Stimulated activated effector memory CD8-positive, alpha-beta T cell treated with anti-CD3 and anti-CD28 coated beads, Interleukin-12 subunit alpha, Interleukin-12 subunit beta, amount 100 ng/mL, for 72 hours (primary cell): ENCODE data around the gene MYO5C.

Experiments used
- ATAC-seq: fragments of 150-1000 bp; cut with Tn5 transposase; 2 replicates; pipeline ENCODE4 v1.10.0; 2021
- DNase-seq, 2 donors: peaks; one replicate each; pipeline ENCODE4 v3.0.0; 2021 to 2022; ENCODE audit warnings: low spot score in 2 of 2
- H3K27ac Mint-ChIP-seq: one replicate; pipeline ENCODE4 v1.8.0; 2022; ENCODE audit warnings: mild to moderate bottlenecking, mixed read lengths
- H3K36me3 Mint-ChIP-seq: one replicate; pipeline ENCODE4 v1.8.0; 2022; ENCODE audit warnings: mild to moderate bottlenecking, mixed read lengths
- H3K4me1 Mint-ChIP-seq: one replicate; pipeline ENCODE4 v1.8.0; 2022; ENCODE audit warnings: mixed read lengths
- H3K4me3 Mint-ChIP-seq: one replicate; pipeline ENCODE4 v1.8.0; 2022; ENCODE audit warnings: mild to moderate bottlenecking, mixed read lengths
- H3K9me3 Mint-ChIP-seq: one replicate; pipeline ENCODE4 v1.8.0; 2022; ENCODE audit warnings: mixed read lengths

MYO5C gene

DNA sequence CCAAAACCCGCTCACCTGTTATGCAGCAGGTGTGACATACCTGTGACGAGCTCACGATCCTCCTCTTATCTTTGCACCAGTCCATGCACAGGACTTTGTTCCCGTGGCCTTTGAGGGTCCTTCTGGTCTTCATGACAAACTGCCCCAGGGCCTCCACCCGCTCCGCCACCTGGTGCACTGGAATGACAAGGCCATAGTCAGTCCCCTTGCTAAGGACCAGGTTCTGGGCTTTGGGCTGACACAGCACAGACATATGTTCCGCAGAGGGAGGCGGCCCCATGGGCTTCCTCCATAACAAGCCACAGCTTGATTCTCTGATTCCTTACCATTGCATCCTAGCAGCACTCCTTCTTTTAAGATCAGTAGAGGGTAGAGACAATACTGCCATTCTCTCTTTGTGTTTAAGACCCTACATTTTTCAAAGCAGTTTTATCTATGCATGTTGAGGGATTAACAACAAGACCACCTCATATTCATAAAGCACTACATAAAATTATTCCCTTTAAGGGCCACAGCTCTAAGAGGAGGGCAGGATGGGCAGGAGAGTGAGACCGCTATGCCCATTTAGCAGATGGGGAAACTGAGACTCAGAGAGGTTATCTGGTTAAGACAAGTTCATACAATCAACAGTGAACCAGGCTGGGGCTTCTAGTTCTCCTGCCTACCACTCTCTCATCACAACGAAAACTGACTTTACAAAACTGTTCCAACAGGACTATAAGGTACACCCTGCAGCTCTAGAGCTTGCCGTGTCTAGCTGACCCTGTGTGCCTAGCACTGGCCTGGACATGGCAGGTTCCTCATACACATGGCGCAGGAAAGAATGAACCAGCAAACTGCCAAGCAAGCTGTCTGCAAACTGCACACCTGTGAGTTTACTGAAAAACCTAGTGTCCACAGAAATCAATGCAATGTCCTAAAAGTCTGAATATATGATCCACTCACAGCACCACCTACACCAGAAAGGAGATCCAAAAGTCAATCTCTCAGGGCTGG lies 141.4 kb downstream of the MYO5C start:
- no peak for DNase-seq
- H3K4me3 Mint-ChIP-seq, result no peak overlapping the region
- ATAC-seq, result no peak
- peaks cover 45% of the 10 kb centered on the region for H3K36me3 Mint-ChIP-seq
- peak overlapping the region; percentile 58 for H3K27ac Mint-ChIP-seq
- no peaks in the 10 kb centered on the region for H3K9me3 Mint-ChIP-seq
- peaks cover 5% of the 10 kb centered on the region for H3K4me1 Mint-ChIP-seq

- H3K36me3 Mint-ChIP-seq, result peaks cover 58% of the 10 kb centered on the region
- ATAC-seq (no peak), DNase-seq (no peak)
- H3K4me1 Mint-ChIP-seq, result peaks cover 5% of the 10 kb centered on the region
- H3K27ac Mint-ChIP-seq, result no peak overlapping the region
- no peaks in the 10 kb centered on the region for H3K9me3 Mint-ChIP-seq
- no peak overlapping the region for H3K4me3 Mint-ChIP-seq
Observed at GRCh38 chr15:52151353-52151752, 144.3 kb downstream of the MYO5C start.

- Mint-ChIP-seq H3K4me3 (no peak overlapping the region), H3K36me3 (peaks cover 62% of the 10 kb centered on the region), H3K27ac (no peak overlapping the region), H3K4me1 (peaks cover 5% of the 10 kb centered on the region), H3K9me3 (no peaks in the 10 kb centered on the region)
- no peak for DNase-seq
- no peak for ATAC-seq
Observed at GRCh38 chr15:52150871-52151270, 144.7 kb downstream of the MYO5C start.

DNA sequence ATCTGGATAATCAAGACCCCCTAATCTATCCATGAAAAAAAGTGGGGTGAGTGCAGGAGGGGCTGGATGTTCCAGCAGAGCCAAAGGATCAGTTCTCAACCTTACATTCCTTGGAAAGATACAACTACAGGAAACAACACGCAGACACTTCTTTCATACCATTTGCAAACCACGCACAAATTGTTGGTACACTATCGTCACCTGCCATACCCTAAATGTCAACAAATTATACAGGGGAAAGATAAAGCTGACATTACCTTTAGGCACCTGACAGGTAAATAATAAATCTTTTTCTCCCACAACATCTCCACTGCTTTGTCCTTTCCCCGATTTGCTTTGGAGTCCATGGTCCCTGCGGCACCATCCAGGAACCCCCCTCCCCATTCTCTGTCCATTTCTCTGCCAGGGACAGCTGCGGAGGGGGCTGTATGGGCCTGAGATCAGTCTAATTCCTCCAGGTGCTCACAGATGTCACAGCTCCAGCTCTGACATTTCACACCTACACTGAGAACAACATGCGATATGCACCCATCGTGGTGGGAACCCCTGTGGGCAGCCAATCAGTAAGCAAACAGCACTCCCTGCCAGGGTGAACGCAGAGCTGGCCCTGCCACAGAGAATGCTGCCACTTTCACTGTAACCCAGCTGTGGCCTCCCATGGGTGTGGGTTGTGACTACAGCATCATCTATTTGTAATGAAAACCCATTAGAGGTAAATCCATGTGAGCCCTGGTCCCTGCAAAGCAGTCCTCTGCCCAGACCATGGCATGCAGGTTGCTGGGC lies 145.4 kb downstream of the MYO5C start:
- no peaks in the 10 kb centered on the region for H3K9me3 Mint-ChIP-seq
- DNase-seq (no peak), ATAC-seq (no peak)
- no peak overlapping the region for H3K4me3 Mint-ChIP-seq
- H3K4me1 Mint-ChIP-seq, result peaks cover 5% of the 10 kb centered on the region
- peak overlapping the region; percentile 48 for H3K27ac Mint-ChIP-seq
- peaks cover 67% of the 10 kb centered on the region for H3K36me3 Mint-ChIP-seq

DNA sequence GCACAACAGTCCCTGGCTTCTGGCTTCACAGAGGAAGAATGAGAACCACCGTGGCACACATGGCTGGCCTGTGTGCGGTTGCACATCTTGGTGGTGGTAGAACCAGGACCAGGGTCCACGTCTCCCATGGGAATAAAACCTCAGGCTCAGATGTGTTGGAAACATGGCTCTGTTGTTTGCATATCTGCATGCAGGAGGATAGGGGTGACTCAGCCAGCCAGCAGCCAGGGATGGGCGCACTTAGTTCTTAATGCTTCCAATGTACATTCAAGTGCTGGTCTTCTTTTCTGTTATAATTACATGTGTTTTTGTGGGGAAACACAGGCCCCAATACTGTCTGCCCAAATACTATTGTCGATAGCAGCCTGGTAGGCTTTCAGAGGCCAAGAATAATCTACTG lies 147.2 kb downstream of the MYO5C start:
- Mint-ChIP-seq H3K36me3 (peaks cover 64% of the 10 kb centered on the region), H3K4me3 (no peak overlapping the region)
- DNase-seq, result no peak

GRCh38 chr15:52146776-52147175 lies 148.8 kb downstream of the MYO5C start:
- DNase-seq (no peak), ATAC-seq (no peak)
- no peak overlapping the region for H3K27ac Mint-ChIP-seq
- peaks cover 58% of the 10 kb centered on the region for H3K36me3 Mint-ChIP-seq
- no peak overlapping the region for H3K4me3 Mint-ChIP-seq
- no peaks in the 10 kb centered on the region for H3K9me3 Mint-ChIP-seq
- H3K4me1 Mint-ChIP-seq, result no peaks in the 10 kb centered on the region

More for the DNA sequence above, 147.2 kb downstream of the MYO5C start:
- no peak overlapping the region for H3K27ac Mint-ChIP-seq
- H3K9me3 Mint-ChIP-seq, result no peaks in the 10 kb centered on the region
- H3K4me1 Mint-ChIP-seq, result no peaks in the 10 kb centered on the region
- no peak for ATAC-seq

- H3K4me3 Mint-ChIP-seq, result no peak overlapping the region
- H3K4me1 Mint-ChIP-seq, result no peaks in the 10 kb centered on the region
- H3K27ac Mint-ChIP-seq, result no peak overlapping the region
- H3K9me3 Mint-ChIP-seq, result no peaks in the 10 kb centered on the region
- no peak for DNase-seq
- no peak for ATAC-seq
- H3K36me3 Mint-ChIP-seq, result peaks cover 58% of the 10 kb centered on the region
Observed at GRCh38 chr15:52146261-52146660, 149.3 kb downstream of the MYO5C start.

- DNase-seq (no peak), ATAC-seq (no peak)
- no peak overlapping the region for H3K4me3 Mint-ChIP-seq
- H3K36me3 Mint-ChIP-seq, result peaks cover 48% of the 10 kb centered on the region
- H3K4me1 Mint-ChIP-seq, result peaks cover 6% of the 10 kb centered on the region
- H3K9me3 Mint-ChIP-seq, result no peaks in the 10 kb centered on the region
- H3K27ac Mint-ChIP-seq, result no peak overlapping the region
Observed at GRCh38 chr15:52144656-52145178, 150.9 kb downstream of the MYO5C start.

GRCh38 chr15:52143873-52144272 lies 151.7 kb downstream of the MYO5C start:
- no peak overlapping the region for H3K4me3 Mint-ChIP-seq
- H3K36me3 Mint-ChIP-seq, result peaks cover 43% of the 10 kb centered on the region
- no peak for ATAC-seq
- peak overlapping the region; percentile 13 for H3K27ac Mint-ChIP-seq
- no peaks in the 10 kb centered on the region for H3K9me3 Mint-ChIP-seq
- peaks cover 9% of the 10 kb centered on the region for H3K4me1 Mint-ChIP-seq
- DNase-seq, result no peak
